HuH-7 (cell line): ENCODE data around the gene TGFBI.

Experiments
- DNase-seq: peaks from one replicate; pipeline ENCODE4 v3.0.0; 2011; ENCODE audit warnings: low spot score

TGFBI gene

DNA sequence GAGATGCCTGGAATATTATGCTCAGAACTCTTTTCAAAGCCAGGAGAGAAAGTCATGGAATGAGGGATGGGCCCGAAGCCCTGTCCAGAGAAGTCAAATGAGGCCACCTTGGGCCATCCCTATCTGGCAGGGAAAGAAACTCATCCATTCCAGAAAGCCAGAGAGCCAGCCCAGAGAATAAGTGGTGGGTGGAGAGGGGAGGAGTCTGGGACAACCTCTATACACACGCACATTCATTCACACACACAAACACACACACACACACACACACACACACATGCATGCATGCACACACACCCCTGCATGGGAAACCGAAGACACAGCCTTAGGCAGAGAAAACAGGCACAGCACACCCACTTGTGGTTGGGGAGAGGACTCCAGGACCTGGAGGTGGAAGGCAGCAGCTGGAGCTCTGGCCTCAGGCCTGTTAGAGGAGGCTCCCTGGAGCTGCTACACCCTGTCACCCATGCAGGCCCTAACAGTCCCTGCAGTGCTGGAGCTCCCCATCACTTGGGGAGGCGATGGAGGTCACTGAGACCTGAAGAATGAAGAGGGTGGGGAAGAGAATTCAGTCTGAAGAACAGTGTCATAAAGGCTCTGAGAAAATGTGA, 38.0 kb downstream of the TGFBI start:
- DNase-seq, result no peak

DNA sequence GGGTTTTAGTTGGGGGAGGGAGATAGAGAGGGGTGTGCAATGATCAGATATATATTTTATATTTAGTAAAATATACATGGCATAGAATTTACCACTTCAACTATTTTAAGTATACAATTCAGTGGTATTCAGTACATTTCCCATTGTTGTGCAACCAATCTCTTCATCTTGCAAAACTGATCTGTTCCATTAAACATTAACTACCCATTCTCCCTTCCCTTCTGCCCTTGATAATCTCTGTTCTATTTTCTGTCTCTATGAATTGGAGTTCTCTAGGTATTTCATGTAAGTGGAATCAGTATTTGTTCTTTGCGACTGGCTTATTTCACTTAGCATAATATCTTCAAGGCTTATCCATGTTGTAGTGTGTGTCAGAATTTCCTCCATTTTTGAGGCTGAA, 38.6 kb downstream of the TGFBI start:
- no peak for DNase-seq

DNA sequence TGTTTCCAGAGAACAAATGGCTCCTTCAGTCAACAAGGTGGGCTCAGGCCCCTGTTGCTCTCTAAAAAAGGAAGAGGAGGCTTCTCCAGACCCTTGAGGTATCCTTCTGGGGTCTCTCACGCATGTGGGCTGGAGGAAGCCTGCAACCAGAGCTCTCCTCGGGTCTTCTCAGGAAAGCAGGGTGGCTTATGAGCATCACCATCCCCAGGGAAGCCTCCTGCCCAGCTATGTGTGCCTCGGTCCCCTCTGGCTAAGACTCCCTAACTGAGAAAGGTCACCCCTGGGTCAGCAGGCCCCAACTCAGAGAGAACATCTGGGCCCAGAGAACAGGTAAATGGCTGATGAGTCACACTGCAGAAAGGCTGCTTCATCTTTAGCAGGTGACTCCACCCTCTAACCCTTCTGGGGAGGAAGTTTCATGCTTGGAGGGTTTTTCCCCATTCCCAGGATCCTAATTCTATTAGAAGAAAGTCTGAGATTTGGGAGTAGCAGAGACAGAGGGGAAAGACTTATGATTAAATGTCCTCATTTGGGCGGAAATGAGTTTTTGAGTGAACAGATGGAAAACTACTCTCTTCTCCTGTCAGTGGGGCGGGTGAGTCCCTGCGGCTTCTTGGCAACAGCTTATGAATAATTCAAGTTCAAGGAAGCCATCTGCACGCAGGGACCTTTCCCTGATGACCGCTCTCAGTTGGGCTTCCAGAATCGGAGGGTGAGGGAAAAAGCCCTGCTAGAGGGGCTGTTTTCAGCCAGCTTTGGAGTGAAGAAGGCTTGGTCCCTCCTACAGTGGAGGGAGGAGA, 41.9 kb downstream of the TGFBI start:
- no peak for DNase-seq

DNA sequence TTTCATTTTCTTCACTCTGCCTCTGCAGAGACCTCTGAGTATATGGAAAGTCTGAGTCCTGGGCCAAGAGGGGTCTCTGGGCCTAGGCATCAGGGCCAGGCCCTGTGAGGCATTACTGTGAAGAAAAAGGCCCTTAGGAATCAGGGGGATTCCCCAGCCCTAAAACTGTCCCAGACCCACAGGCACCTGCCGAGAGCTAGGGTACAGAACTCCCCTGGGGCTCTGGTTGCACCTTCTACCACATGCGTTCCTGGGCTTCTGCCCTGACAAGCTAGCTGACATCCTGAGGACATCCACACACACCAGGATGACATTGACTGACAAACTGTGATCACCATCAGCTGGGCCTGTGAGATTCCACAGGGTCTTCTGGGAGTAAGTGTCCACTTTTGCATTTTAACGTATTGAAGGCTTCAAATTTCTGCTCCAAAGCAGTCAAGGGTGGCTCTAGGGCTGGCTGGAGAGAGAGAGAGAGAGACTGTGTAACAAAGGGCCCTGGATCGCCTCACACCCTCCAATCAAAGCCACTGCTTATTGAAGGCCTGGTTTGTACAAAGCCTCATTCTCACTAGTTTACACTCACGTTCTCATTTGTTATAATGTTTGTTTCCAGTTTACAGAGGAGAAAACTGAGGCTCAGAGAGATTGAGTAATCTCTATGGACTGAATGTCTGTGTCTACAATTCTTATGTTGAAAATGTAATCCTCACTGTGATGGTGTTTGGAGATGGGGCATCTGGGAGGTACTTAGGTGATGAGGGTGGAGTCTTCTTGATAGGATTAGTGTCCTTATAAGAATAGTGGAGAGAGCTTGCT, 45.1 kb downstream of the TGFBI start:
- DNase-seq, result no peak

DNA sequence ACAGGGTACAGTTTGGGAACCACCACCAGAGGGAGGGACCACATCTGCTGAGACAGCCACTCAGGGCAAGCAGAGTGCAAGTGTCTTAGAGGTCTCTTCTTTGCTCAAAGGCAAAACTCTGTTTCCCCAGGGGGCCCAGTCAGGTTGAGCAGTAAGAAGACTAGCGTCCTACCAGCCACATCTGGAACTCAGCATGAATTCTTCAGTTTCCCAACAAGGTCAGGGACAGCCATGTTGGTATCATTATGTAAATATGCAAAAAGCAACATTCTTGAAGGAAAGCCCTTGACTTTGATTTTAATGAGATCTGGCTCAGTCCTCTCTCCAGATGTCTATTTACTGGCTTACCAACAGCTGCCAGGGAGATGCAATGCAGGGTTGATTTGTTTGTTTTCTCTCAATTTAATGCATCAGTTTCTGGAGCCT, 46.7 kb downstream of the TGFBI start:
- DNase-seq, result no peak

DNA sequence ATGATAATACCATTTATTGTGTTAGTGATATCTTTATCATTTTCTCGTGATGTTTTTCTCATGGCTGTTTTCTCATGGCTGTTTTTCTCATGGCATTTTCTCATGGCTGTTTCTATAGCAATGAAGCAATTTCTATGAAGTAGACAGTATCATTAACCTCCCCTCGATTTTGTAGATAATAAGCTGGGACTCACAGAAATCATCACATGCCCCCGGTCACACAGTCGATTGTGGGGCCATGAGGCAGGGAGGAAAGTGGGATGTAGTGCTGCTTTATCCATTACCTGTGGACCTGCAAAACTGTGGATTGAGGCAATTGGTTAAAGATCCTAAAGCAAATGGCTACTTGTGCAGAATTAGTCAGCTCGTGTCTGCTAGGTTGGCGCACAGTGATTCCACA, 47.3 kb downstream of the TGFBI start:
- no peak for DNase-seq

DNA sequence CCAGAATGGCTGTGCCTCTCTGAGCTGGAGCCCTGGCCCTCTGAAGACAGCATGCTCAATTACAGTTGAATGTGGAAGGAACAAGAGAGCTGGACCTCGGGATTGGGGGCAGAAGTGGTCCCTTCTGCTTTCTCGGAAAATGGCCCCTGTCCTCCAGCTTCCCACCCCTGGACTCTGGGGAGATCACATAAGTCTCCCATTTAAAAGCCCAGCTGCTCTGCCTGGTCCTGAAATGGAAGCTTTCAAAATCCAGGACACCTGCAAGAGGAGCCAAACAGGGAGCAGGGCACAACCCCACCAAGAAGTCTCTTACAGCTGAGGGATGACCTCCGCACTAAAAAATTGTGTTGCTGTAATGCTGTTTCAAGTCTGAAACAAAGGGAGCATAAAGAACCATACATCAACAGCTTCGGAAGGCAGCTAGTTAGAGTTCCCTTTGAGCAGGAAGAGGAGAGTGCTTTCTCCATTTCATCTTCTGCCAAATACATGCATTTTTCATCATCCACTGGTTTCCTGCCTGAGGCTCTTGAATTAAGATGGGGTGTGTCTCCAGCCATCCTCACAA, 48.2 kb downstream of the TGFBI start:
- DNase-seq, result no peak

DNA sequence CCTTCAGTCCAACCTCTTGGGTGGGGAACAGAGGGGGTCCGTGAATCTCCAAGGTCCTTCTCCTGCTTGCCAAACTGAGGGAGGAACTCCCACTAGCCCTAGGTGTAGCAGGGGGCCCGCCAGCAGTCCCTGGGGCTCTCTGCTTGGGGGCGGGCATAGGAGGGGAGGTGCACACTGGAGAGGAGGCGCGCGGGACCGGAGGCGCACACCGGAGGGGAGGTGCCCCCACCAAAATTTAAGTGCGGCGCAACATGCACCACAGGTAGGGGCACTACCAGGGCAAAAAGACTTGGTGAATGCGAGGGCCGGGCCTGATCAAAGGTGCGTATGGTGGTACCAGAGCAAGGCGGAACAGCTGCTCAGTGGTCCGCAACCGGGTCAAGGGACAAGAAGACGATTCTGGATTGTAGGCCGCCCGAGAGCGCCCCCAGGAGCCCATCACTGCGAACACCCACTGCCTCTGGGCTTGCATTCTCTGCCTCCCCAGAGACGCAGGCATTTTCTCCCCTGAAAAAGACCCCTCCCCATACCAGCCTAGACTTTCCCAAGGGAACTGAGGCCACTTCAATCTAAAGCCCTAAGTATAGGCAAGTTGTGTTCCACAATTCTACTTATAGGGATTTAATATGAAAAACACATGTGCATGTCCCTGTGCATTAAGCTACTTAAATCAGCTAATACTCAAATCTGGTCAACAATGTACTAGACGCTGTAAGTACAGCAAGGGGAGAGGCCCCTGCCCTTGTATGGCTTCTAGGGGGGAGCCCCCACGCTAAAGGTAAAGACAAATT, 50.6 kb downstream of the TGFBI start:
- DNase-seq, result no peak

DNA sequence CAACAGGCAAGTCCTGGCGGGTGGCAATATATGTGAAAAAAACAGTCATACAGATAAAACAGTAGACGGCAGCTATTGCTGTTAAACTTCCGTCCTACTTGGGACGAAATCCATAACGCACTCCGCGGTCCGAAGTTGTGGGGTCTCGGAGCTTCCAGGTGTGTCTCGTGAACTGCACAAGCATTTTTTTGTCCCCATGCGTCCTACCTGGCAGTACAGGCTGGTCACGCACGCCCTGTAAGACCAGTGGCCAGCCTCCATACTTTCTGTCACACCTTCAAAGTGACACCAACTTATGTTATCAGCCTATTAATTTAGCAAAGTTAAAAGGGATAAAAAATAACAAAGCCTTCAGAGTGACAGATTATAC, 51.3 kb downstream of the TGFBI start:
- DNase-seq, result no peak

DNA sequence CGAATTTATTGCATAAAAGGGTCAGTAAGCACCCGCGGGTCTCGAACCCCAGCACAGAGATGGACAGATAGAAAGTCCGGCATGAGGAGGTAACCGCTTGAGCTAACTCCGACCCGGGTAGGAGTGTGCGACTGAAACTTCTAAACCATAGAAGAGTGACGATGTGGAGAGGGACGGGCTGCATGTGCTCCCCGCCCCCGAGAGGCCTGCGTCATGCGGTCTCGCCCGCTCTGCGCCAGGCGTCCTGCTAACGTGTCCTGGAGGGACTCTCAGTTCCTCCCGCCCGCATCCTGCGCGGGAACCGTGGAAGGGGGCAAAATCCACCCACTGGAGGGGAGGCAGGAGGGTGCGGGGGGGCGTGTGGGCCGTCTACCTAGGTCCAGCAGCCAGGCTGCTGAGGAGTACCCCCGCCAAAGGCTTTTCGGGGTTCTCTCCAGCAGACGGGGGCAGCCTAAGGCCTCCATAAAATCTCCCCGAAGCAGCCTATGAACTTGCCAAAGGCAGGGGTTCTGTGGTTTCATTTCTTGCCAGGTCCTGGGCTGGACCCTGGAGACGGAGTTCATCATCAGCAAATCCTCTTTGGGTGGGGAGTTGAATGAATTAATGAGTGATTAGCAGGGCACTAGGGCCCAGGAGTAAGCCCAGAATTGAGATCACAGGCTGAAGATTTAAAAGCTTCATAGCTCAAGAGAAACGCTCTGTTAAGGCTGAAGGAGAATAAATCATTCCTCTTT, 51.9 kb downstream of the TGFBI start:
- DNase-seq, result no peak

DNA sequence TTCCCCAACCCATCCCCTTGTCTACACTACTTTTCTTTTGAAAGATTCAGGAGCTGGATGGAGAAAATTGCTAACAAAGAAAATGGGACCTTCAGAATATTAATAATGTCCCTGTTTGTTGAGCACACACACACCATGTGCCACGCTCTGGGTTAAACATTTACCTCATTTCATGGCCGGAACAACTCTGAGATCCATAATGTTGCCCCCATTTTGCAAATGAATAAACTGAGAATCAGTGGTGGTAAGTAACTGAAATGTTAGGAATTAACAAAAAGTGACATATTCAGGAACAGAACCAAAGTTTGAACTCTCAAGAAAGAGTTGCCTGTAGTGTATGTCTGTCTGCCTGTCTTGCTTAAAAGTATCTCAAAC, 52.4 kb downstream of the TGFBI start:
- no peak for DNase-seq

DNA sequence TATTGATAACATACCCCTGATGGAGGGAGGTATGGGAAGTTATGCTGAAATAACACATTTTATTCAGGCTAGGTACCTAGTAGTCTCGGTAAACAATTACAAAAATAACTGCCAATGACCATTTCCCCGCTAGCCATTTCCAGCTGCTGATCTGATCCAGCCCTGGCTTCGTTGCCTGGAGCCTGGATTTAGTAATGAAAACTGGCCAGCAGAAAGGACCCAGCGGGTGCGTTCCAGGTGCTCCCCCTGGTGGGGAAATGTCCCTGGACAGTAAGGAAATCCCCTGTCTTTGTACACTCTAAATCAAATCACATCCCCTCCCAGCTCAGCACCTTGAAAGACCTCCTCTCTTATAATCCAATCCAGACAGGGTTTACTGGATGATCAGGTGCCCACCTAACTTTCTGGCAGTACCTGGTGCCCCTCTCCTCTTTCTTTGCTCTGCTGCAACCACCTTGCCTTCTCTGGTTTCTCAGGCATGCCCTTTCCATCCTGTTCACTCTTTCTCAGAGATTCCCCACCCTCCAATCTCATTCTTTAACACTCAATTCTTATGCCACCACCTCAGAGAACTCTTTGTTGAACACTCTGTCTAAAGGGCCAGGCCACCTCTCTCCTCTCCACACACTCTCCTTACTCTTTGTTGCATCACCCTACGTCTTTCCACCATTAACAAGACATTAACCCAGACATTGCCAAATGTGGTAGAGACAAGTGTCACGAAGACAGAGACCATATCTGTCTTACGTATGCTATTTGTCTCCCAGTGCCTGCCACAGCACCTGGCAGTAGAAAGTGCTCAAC, 53.8 kb downstream of the TGFBI start:
- DNase-seq, result peak; percentile 75

DNA sequence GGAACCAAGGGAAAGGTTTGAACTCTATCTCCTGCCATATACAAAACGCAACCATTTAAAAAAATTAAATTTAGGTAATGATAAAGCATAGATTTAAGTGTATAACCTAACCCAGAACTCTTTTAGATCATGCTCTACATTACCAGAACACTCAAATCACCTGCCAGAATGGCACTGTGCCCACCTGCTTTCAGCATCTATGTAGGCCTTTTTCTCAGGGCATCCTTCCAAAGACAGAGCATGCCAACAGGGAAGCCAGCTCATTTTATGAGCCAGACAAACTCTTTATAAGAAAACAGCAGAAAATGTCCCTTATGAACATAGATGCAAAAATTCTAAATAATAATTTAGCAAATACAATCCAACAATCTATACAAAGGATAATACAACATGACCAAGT, 55.9 kb downstream of the TGFBI start:
- DNase-seq, result no peak

DNA sequence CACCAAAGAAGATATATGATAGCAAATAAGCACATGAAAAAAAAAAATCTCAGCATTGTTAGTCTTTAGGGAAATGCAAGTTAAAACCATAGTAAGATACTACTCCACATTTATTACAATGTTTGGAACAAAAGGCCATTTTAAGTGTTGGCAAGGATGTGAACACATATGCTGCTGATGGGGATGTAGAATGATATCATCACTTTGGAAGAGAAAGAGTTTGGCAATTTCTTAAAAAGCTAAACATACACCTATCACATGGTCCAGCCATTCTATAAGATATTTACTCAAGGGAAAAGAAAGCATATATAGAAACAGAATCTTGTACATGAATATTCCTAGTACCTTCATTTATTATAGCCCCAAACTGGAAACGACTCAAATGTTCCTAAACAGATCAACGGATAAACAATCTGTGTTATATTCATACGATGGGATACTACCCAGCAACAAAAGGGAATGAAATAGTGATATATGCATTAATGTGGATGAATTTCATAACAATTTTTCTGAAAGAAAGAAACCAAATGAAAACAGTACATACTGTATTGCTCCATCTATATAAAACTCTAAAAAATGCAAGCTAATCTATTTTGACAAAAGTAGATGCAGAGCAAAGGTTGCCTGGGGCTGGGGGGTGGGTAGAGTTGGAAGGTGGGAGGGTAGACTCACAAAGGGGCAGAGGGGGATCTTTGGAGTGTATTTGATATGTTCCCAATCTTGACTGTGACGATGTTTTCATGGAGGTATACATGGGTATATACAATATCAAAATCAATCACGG, 58.2 kb downstream of the TGFBI start:
- no peak for DNase-seq

DNA sequence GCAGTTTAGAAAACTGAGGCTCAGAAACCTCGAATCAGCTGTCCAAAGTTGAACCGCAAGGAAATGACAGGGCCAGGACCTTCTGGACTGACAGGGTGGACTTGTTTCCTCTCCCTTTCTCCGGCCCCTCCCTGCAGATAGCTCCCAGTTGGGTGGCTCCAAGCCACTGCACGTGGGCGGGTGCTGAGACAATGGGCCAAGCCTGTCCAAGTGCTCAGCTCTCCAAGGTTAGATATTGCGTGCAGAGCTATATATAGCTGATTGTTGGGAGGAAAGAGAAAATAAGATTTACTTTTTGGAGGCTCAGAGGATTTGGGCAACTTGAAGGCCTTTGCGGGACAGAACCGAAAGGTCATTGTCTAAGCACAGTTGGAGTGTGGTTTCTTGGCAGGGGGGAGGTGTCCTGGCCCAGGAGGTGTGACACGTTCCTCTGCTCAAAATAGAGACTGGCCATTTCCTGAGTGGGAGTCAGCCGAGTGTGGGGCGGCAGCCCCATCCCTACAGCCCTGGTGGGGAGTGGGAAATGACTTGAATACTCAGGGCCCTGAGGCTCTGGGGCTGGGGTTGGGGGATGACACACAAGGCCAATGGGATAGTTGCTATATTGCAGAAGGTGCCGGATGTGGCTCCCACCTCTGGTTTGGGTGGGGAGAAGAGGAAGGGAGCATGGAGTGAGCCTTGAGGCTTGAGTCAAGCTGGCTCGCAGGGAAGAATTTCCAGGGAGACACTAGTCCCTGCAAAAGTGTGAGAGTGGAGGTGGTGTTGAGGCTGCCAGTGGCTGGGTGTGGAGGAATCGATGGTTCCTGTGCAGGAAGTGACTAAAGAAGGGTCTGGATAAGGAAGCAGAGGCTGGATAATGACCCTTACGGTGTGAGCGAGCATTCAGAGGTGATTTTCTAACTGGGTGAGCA, 59.4 kb downstream of the TGFBI start:
- DNase-seq, result no peak

DNA sequence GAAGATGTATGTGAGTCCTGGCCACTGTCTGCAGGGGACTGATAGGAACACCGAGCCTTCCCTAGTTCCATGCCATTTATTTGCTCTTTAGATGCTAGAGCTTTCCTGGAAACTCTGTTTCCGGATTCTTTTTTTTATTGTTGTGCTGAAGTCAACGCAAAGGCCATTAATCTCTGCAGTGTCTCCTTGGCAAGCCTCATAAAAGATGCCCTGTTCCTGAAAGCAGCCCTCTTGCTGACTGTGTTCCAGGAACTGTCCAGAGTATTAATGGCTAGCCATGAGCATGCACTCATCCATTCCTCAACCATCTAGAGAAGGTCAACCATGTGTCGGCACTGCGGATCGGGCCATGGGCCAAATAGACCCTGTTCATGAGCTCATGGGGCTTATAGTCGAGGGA, 61.0 kb downstream of the TGFBI start:
- no peak for DNase-seq

DNA sequence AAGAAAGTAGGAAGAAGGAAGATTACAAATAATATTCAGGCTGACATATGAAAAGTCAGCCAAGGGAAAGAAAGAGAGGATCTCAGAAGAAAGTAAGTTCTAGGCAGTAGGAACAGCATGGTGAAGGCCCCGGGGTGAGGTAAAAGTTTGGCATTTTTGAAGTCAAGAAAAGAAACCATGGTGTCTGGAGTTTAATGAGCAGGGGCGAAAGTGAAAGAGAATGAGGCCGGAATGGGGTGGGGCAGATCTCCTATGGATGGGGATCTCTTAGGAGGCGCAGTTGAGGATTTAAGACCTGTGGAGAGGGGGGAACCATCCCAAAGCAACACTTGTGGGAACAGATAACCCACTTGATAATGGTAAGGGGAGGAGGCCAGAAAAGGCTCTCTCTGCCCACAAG, 61.5 kb downstream of the TGFBI start:
- no peak for DNase-seq

DNA sequence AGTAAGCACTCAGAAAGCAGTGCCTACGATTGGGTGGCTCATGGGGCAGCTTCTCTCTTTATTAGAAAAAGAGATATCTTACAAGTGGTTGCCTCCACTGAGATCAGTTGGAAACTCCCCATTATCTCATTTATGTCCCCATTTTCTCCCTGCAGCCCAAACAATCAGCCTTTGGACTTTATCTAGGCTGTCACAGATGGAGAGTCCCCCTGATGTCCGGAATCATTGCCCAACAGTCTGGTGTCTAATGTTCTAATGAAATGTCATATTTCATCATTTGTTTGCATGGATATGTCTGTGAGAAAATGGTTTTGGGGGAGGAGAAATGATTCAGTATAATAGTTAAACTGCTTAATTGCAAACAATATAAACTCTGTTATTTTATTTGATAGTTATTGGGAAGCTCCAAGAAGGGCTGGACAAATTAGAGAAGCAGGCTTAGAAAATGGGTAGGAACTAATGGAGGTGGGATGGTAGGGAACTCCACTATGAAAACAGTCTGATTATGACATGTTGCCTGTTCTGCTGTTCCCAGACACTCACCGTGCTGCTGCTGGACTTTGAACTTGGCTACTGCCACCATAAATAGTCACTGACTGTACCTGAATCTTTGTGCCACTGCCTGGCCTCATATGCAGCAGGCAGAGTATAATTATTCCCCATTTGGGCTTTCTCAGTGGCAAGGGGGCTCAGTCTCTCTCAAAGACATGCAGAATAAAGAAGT, 65.6 kb downstream of the TGFBI start:
- DNase-seq, result peak; percentile 40
